Endothelial cell of umbilical vein (primary cell): ENCODE data around the gene KIZ. TPM values are rescaled to one million over a fixed set of nuclear protein-coding genes. Genes with fewer than 3 reads are reported as not detected.

Experiments used
- BruUV-seq: library from RNA; stranded (reverse); fragments of 400-500 nt; replicated peaks from 2 replicates; lab custom pipeline; 2021; lab: Mats Ljungman, UMichigan
- CTCF ChIA-PET: fragments of 300-600, 350-600 bp; sonication (Branson Sonifier 250); formaldehyde crosslinking; loops from one replicate; lab custom pipeline; 2021; ENCODE audit warnings: antibody characterized with exemption, inconsistent platforms; lab: Charles Lee
- POLR2A ChIA-PET: fragments of 300-600, 350-600 bp; sonication (Branson Sonifier 250); formaldehyde crosslinking; loops from one replicate; lab custom pipeline; 2021; ENCODE audit warnings: antibody characterized with exemption, inconsistent platforms; lab: Charles Lee
- DNase-seq: peaks from one replicate; pipeline ENCODE4 v3.0.0-alpha.2; 2011; ENCODE audit warnings: low read depth, low spot score
- FAIRE-seq: peaks from 2 replicates; lab custom pipeline; 2011; peaks lifted over from hg19 to GRCh38; lab: Jason Lieb, UNC
- H2AFZ ChIP-seq: 2 replicates; pipeline ENCODE4 v1.6.0; 2012; ENCODE audit warnings: low read depth, low read length, control low read depth, inconsistent platforms
- H3K27ac ChIP-seq: 2 replicates; pipeline ENCODE4 v1.5.1; 2011; ENCODE audit warnings: low read depth, mild to moderate bottlenecking, control low read depth, low read length, moderate library complexity; ENCODE audit not compliant: insufficient read depth
- H3K27me3 ChIP-seq, 2 experiments: 2 replicates each; pipeline versions ENCODE4 v1.6.0 to v1.6.1; 2011; ENCODE audit warnings: low read length in 2 of 2, mixed read lengths in 1 of 2; ENCODE audit not compliant: control insufficient read depth in 2 of 2, insufficient read depth in 2 of 2
- H3K36me3 ChIP-seq, 2 experiments: 2 replicates in 1 of 2; 3 replicates in 1 of 2; pipeline ENCODE4 v1.5.1; 2011; ENCODE audit warnings: low read length in 2 of 2, mild to moderate bottlenecking in 1 of 2, moderate library complexity in 1 of 2; ENCODE audit not compliant: control insufficient read depth in 2 of 2, insufficient read depth in 2 of 2; ENCODE audit errors: extremely low read depth in 1 of 2
- H3K4me1 ChIP-seq: 3 replicates; pipeline ENCODE4 v1.5.1; 2011; ENCODE audit warnings: mild to moderate bottlenecking, low read length; ENCODE audit not compliant: control insufficient read depth, insufficient read depth; ENCODE audit errors: extremely low read depth
- H3K4me2 ChIP-seq: 2 replicates; pipeline ENCODE4 v1.6.1; 2011; ENCODE audit warnings: low read length, control low read depth, mixed read lengths; ENCODE audit not compliant: insufficient read depth
- H3K4me3 ChIP-seq, 3 experiments: fragments of 200-600 bp in 1 of 3; sonication (generic), shearing (Covaris generic) in 1 of 3; replicated peaks in 1 of 3; 2 replicates each; pipeline ENCODE4 v1.5.1; 2011 to 2016; ENCODE audit warnings: control low read depth in 3 of 3, low read length in 3 of 3, mild to moderate bottlenecking in 2 of 3, inconsistent platforms in 1 of 3, low read depth in 1 of 3, moderate library complexity in 1 of 3; ENCODE audit not compliant: insufficient read depth in 1 of 3
- H3K79me2 ChIP-seq: 2 replicates; pipeline ENCODE4 v1.6.0; 2012; ENCODE audit warnings: low read length, inconsistent platforms; ENCODE audit not compliant: control insufficient read depth, insufficient read depth
- H3K9ac ChIP-seq: replicated peaks from 2 replicates; pipeline ENCODE3; 2011; ENCODE audit warnings: low read length, control low read depth; ENCODE audit not compliant: insufficient read depth; ENCODE audit errors: extremely low read depth
- H3K9me1 ChIP-seq: replicated peaks from 3 replicates; pipeline ENCODE4 v1.6.0; 2011; ENCODE audit warnings: mild to moderate bottlenecking, low read length; ENCODE audit not compliant: control insufficient read depth, insufficient read depth; ENCODE audit errors: extremely low read depth
- H3K9me3 ChIP-seq: replicated peaks from 2 replicates; pipeline ENCODE4 v1.5.1; 2012; ENCODE audit warnings: low read length, inconsistent platforms; ENCODE audit not compliant: control insufficient read depth, insufficient read depth
- H4K20me1 ChIP-seq: replicated peaks from 2 replicates; pipeline ENCODE3; 2011; ENCODE audit warnings: mild to moderate bottlenecking, low read length; ENCODE audit not compliant: control insufficient read depth, insufficient read depth; ENCODE audit errors: extremely low read depth
- CTCF ChIP-seq, 2 donors: IDR thresholded peaks; 1 replicate in 1 of 2; 2 replicates in 1 of 2; pipeline ENCODE4 v1.5.1; 2011; ENCODE audit warnings: low read length in 2 of 2, mild to moderate bottlenecking in 2 of 2, moderate library complexity in 2 of 2, control low read depth in 1 of 2, inconsistent platforms in 1 of 2, low read depth in 1 of 2; ENCODE audit not compliant: insufficient read depth in 1 of 2; ENCODE audit errors: extremely low read depth in 1 of 2
- EZH2 ChIP-seq: IDR thresholded peaks from 2 replicates; pipeline ENCODE4 v1.6.1; 2012; ENCODE audit warnings: borderline replicate concordance, low read depth, mild to moderate bottlenecking, moderate library complexity, low read length, inconsistent platforms; ENCODE audit not compliant: severe bottlenecking
- FOS ChIP-seq: IDR thresholded peaks from 2 replicates; pipeline ENCODE4 v1.6.1; 2011; ENCODE audit warnings: mild to moderate bottlenecking, low read length, moderate library complexity, borderline replicate concordance; ENCODE audit not compliant: insufficient read depth
- GATA2 ChIP-seq: IDR thresholded peaks from 2 replicates; pipeline ENCODE4 v1.7.0; 2011; ENCODE audit warnings: low read depth, mild to moderate bottlenecking, moderate library complexity, mixed read lengths, low read length; ENCODE audit not compliant: insufficient read length, insufficient read depth
- JUN ChIP-seq: IDR thresholded peaks from 2 replicates; pipeline ENCODE4 v1.6.1; 2011; ENCODE audit warnings: borderline replicate concordance, low read depth; ENCODE audit not compliant: insufficient read length, insufficient read depth
- MAX ChIP-seq: IDR thresholded peaks from 2 replicates; pipeline ENCODE4 v1.6.1; 2011; ENCODE audit not compliant: insufficient read depth, insufficient read length
- MYC ChIP-seq: IDR thresholded peaks from one replicate; pipeline ENCODE4 v1.6.1; 2011; ENCODE audit warnings: mild to moderate bottlenecking, low read depth, low read length
- POLR2A ChIP-seq: IDR thresholded peaks from 2 replicates; pipeline ENCODE4 v1.6.1; 2012; ENCODE audit warnings: low read depth, mild to moderate bottlenecking, control low read depth, low read length
- POLR2AphosphoS5 ChIP-seq: IDR thresholded peaks from 2 replicates; pipeline ENCODE4 v1.6.1; 2012; ENCODE audit warnings: low read depth, mild to moderate bottlenecking, control low read depth, low read length, moderate library complexity; ENCODE audit not compliant: insufficient read depth
- dilution Hi-C: fragments of 300-500 bp; cut with MboI; formaldehyde crosslinking; loops from one replicate; pipeline ENCODE4 v1.15.0; 2019; ENCODE audit warnings: low sequenced_read_pairs; ENCODE audit not compliant: extremely low pct_ligation_motif_present
- intact Hi-C: fragments of 100-400 bp; cut with micrococcal nuclease; formaldehyde crosslinking; loops from one replicate; pipeline ENCODE4 v1.10.0; 2022
- polyA plus RNA-seq, 4 experiments: library from polyadenylated mRNA; depleted of rRNA in 3 of 4; stranded (reverse) in 3 of 4; unstranded in 1 of 4; fragments of >200 nt; gene quantifications; 2 replicates each; pipeline versions ENCODE4 v1.2.1 to v1.2.3, GENCODE V29; 2011 to 2012; ENCODE audit warnings: missing spikeins in 1 of 4
- total RNA-seq: library from RNA; stranded (reverse); gene quantifications from 2 replicates; pipeline ENCODE4 v1.2.3, GENCODE V29; 2021

The KIZ gene
- total and polyA plus RNA-seq, 2 donors (not counting 3 experiments of a cell fraction or from before 2014, with no cell fraction given): 3.9 to 7.3 TPM

- no peaks in the 10 kb centered on the region for H3K79me2 ChIP-seq
- no peaks in the 10 kb centered on the region for H3K9me3 ChIP-seq
- FAIRE-seq (no peak), DNase-seq (no peak)
- TF ChIP-seq POLR2A (no peak), MAX (no peak), MYC (no peak), GATA2 (no peak), FOS (no peak), CTCF (IDR thresholded peaks at IDR 0.05; ENCODE audit: extremely low read depth in 1 of 2, insufficient read depth in 1 of 2, low read depth in 1 of 2, low read length in 2 of 2) (no peak), JUN (no peak), POLR2AphosphoS5 (no peak), EZH2 (no peak)
- no peak overlapping the region for H3K4me2 ChIP-seq
- dilution Hi-C loops: no loop called here
- H3K4me1 ChIP-seq: no peaks in the 10 kb centered on the region
- H3K9me1 ChIP-seq: no peaks in the 10 kb centered on the region
- H3K9ac ChIP-seq: no peak overlapping the region
- BruUV-seq: no TSS peak
- H3K27ac ChIP-seq: no peak overlapping the region
- POLR2A ChIA-PET: no interaction called here
- no peaks in the 10 kb centered on the region for H3K27me3 ChIP-seq
- no peaks in the 10 kb centered on the region for H3K36me3 ChIP-seq
- no peak overlapping the region for H3K4me3 ChIP-seq
- H4K20me1 ChIP-seq: no peaks in the 10 kb centered on the region
- H2AFZ ChIP-seq: no peak overlapping the region
- CTCF ChIA-PET: no interaction called here
- intact Hi-C loops: no loop called here
These were observed 125.4 kb downstream of the KIZ start for GRCh38 chr20:21251278-21251677.
